PC-3 (cell line): ENCODE results near the gene PTPRN2. TPM values are rescaled to one million over a fixed set of nuclear protein-coding genes. Genes with fewer than 3 reads are reported as not detected.

Experiments used
- ATAC-seq: fragments of 200-7000 bp; cut with Tn5 transposase; 2 replicates; pipeline ENCODE4 v1.9.1; 2020; ENCODE audit warnings: mild to moderate bottlenecking, moderate library complexity
- BruUV-seq: library from RNA; stranded (reverse); fragments of 400-500 nt; replicated peaks from 2 replicates; lab custom pipeline; 2021; lab: Mats Ljungman, UMichigan
- CTCF ChIA-PET: fragments of 300-600 bp; sonication (Branson Sonifier 250); formaldehyde crosslinking; loops from one replicate; lab custom pipeline; 2022; ENCODE audit warnings: antibody characterized with exemption; lab: Charles Lee
- POLR2A ChIA-PET: fragments of 300-600 bp; sonication (Branson Sonifier 250); formaldehyde crosslinking; loops from one replicate; lab custom pipeline; 2022; ENCODE audit warnings: antibody characterized with exemption; ENCODE audit not compliant: unreplicated experiment; lab: Charles Lee
- DNase-seq: peaks from one replicate; pipeline ENCODE4 v3.0.0-alpha.2; 2015
- H2AFZ ChIP-seq: fragments of 300-600 bp; sonication (generic); 2 replicates; pipeline ENCODE4 v1.6.0; 2016; ENCODE audit warnings: antibody characterized with exemption, low read length
- H3F3A ChIP-seq: fragments of 300-600 bp; sonication (generic); one replicate; pipeline ENCODE4 v1.6.0; 2017; ENCODE audit warnings: antibody characterized with exemption, low read length, control low read depth, mild to moderate bottlenecking; ENCODE audit not compliant: unreplicated experiment
- H3K27ac ChIP-seq: fragments of 300-600 bp; sonication (generic); 2 replicates; pipeline ENCODE4 v1.5.1; 2016; ENCODE audit warnings: mild to moderate bottlenecking, low read length
- H3K27me3 ChIP-seq: fragments of 300-600 bp; sonication (generic); 2 replicates; pipeline ENCODE4 v1.6.1; 2016; ENCODE audit warnings: low read length, mixed read lengths
- H3K36me3 ChIP-seq: fragments of 300-600 bp; sonication (generic); 2 replicates; pipeline ENCODE4 v1.6.1; 2016; ENCODE audit warnings: low read depth, mixed run types, low read length, mixed read lengths
- H3K4me1 ChIP-seq: fragments of 300-600 bp; sonication (generic); 2 replicates; pipeline ENCODE4 v1.5.1; 2016; ENCODE audit warnings: low read length; ENCODE audit not compliant: insufficient read depth
- H3K4me2 ChIP-seq: fragments of 300-600 bp; sonication (generic); 2 replicates; pipeline ENCODE4 v1.6.0; 2016; ENCODE audit warnings: low read length
- H3K4me3 ChIP-seq: fragments of 300-600 bp; sonication (generic); 2 replicates; pipeline ENCODE4 v1.5.1; 2016; ENCODE audit warnings: mild to moderate bottlenecking, low read length, mixed read lengths
- H3K79me2 ChIP-seq: fragments of 300-600 bp; sonication (generic); 2 replicates; pipeline ENCODE4 v1.6.1; 2017; ENCODE audit warnings: low read length, mixed read lengths
- H3K9ac ChIP-seq: fragments of 300-600 bp; sonication (generic); 2 replicates; pipeline ENCODE4 v1.6.0; 2016; ENCODE audit warnings: mild to moderate bottlenecking, low read length
- H3K9me2 ChIP-seq: fragments of 300-600 bp; sonication (generic); replicated peaks from 2 replicates; pipeline ENCODE4 v1.6.1; 2016; ENCODE audit warnings: mixed run types, low read length, mixed read lengths
- H3K9me3 ChIP-seq: fragments of 300-600 bp; sonication (generic); 2 replicates; pipeline ENCODE4 v1.6.1; 2016; ENCODE audit warnings: low read length, mixed read lengths
- H4K20me1 ChIP-seq: fragments of 300-600 bp; sonication (generic); 2 replicates; pipeline ENCODE4 v1.6.1; 2016; ENCODE audit warnings: low read length, mixed read lengths
- EZH2 ChIP-seq: fragments of 300-600 bp; sonication (generic); IDR thresholded peaks from one replicate; pipeline ENCODE4 v1.6.1; 2017; ENCODE audit warnings: antibody characterized with exemption, mild to moderate bottlenecking, low read length; ENCODE audit not compliant: unreplicated experiment
- EZH2phosphoT487 ChIP-seq: fragments of 300-600 bp; sonication (generic); IDR thresholded peaks from 2 replicates; pipeline ENCODE4 v1.6.1; 2018; ENCODE audit warnings: mild to moderate bottlenecking, antibody characterized with exemption, low read length, borderline replicate concordance
- intact Hi-C: fragments of 100-400 bp; cut with micrococcal nuclease; formaldehyde crosslinking; loops from 2 replicates; pipeline ENCODE4 v1.9.0; 2023
- total RNA-seq: library from RNA; depleted of rRNA; stranded (reverse); fragments of >200 nt; gene quantifications from 2 replicates; pipeline ENCODE4 v1.2.3, GENCODE V29; 2014
- TF ChIP-seq, protein P1 (sequence below): fragments of 300-600 bp; sonication (generic); conservative IDR thresholded peaks from 2 replicates; pipeline ENCODE4 v1.5.1; 2017; ENCODE audit warnings: antibody characterized with exemption, low read depth, mild to moderate bottlenecking, low read length

PTPRN2 gene
- total RNA-seq, 1 experiment from 2014 or later = 3.2 TPM

DNA sequence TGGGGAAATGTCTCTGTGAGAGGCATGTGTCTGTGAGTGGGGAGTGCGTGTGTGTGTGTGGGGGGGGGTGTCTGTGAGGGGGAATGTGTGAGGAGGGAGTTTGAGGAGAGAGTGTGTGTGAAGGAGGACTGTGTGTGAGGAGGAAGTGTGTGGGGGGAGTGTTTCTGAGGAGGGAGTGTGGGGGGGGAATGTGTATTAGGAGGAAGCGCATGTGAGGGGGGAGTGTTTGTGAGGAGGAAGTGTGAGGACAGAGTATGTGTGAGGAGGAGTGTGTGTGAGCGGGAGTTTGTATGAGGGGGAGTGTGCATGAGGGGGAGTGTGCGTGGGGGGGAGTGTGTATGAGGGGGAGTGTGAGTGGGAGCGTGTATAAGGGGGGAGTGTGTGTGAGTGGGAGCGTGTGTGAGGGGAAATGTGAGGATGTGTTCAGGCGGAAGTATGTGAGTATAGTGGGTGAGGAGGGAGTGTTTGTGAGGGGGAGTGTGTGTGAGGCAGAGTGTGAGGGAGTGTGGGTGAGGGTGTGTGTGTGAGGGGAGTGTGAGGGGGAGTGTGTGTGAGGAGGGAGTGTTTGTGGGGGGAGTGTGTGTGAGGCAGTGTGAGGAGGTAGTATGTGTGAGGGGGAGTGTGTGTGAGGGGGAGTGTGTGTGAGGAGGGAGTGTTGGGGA, 21.8 kb upstream of the PTPRN2 start:
- Histone ChIP-seq H2AFZ (no peak overlapping the region), H3K27me3 (no peaks in the 10 kb centered on the region), H3K36me3 (0 out of 2 replicates have a peak, but pooled peaks cover 3% of the 10 kb centered on the region), H3K4me1 (no peaks in the 10 kb centered on the region), H3K27ac (no peak overlapping the region), H4K20me1 (no peaks in the 10 kb centered on the region), H3K9ac (no peak overlapping the region), H3K4me3 (no peak overlapping the region), H3K9me3 (no peaks in the 10 kb centered on the region), H3K9me2 (no peaks in the 10 kb centered on the region), H3K4me2 (no peak overlapping the region), H3F3A (no peaks in the 10 kb centered on the region), H3K79me2 (no peaks in the 10 kb centered on the region)
- intact Hi-C loops = no loop called here
- ChIA-PET POLR2A (no interaction called here), CTCF (no interaction called here)
- BruUV-seq = no TSS peak
- DNase-seq = no peak
- TF ChIP-seq, protein P1, sequence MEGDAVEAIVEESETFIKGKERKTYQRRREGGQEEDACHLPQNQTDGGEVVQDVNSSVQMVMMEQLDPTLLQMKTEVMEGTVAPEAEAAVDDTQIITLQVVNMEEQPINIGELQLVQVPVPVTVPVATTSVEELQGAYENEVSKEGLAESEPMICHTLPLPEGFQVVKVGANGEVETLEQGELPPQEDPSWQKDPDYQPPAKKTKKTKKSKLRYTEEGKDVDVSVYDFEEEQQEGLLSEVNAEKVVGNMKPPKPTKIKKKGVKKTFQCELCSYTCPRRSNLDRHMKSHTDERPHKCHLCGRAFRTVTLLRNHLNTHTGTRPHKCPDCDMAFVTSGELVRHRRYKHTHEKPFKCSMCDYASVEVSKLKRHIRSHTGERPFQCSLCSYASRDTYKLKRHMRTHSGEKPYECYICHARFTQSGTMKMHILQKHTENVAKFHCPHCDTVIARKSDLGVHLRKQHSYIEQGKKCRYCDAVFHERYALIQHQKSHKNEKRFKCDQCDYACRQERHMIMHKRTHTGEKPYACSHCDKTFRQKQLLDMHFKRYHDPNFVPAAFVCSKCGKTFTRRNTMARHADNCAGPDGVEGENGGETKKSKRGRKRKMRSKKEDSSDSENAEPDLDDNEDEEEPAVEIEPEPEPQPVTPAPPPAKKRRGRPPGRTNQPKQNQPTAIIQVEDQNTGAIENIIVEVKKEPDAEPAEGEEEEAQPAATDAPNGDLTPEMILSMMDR = no peak
- TF ChIP-seq EZH2 (no peak), EZH2phosphoT487 (no peak)
- ATAC-seq = no peak

DNA sequence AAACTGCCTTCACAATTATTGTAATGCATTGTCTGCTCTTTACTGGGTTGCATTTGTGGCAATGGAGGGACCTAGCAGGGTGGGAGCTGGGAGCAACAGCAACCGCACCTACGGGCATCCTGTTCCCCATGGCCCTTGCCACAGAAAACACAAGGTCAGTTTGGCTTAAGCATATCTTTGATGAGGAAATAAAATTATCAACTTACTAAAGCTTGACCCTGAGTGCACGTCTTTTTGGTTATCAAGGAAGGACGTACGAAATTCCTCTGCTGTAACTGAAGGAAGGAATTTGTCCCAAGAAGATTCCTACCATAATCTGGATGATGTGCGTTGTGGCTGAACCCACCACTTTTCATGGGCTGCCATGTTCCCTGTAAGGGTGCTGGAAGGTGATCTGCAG, 19.9 kb upstream of the PTPRN2 start:
- H4K20me1 ChIP-seq = no peaks in the 10 kb centered on the region
- H3K9ac ChIP-seq = no peak overlapping the region
- no peak overlapping the region for H2AFZ ChIP-seq
- H3K36me3 ChIP-seq = 0 out of 2 replicates have a peak, but pooled peaks cover 3% of the 10 kb centered on the region
- ATAC-seq (no peak), DNase-seq (no peak)
- H3K79me2 ChIP-seq = no peaks in the 10 kb centered on the region
- CTCF ChIA-PET = no interaction called here
- no peaks in the 10 kb centered on the region for H3K4me1 ChIP-seq
- intact Hi-C loops = no loop called here
- H3K9me3 ChIP-seq = no peaks in the 10 kb centered on the region
- H3K27me3 ChIP-seq = no peaks in the 10 kb centered on the region
- TF ChIP-seq EZH2phosphoT487 (no peak), EZH2 (no peak)
- no peak overlapping the region for H3K4me3 ChIP-seq
- H3K27ac ChIP-seq = no peak overlapping the region
- no peaks in the 10 kb centered on the region for H3F3A ChIP-seq
- no peak overlapping the region for H3K4me2 ChIP-seq
- no TSS peak for BruUV-seq
- H3K9me2 ChIP-seq = no peaks in the 10 kb centered on the region
- POLR2A ChIA-PET = no interaction called here

DNA sequence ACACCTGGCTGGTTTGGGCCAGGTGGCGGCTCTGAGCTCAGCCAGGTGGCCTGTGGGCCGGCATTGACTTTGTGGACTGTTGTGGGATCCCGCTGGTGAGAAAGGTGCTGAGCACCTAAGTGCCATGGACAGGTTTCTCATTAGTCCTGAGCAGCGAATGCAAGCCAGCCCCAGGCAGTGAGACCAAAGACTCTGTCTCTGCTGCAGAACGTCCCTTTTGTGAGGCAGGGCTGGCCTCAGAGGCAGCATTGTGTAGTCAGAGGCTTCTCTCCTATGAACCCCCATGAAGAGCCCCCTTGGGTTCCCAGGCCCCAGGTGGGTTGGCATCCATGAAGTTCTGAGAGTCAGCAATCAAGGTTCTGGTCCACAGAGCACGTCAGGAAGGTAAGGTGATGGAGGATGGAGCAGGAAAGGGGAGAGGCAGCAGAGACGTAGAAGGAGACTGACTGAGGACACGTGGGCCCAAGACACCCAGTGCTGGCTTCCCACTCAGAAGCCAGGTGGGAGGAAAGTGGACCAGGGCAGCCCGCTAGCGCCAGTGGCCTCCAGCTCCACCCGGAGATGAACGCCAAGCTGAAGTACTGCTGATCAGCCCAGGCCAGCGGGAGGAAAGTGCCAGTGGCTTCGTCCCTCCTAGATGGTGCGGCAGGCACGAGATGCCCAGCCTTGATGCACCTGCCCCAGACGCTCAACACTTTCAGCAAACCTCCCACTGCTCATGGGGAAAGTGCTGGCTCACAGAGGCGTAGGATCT, 19.2 kb upstream of the PTPRN2 start:
- no peak for ATAC-seq

More for the DNA sequence above, 19.2 kb upstream of the PTPRN2 start:
- Histone ChIP-seq H2AFZ (no peak overlapping the region), H3K9me2 (no peaks in the 10 kb centered on the region), H3K27ac (no peak overlapping the region), H3K4me1 (no peaks in the 10 kb centered on the region), H3K9ac (no peak overlapping the region), H3K27me3 (no peaks in the 10 kb centered on the region), H3K36me3 (0 out of 2 replicates have a peak, but pooled peaks cover 3% of the 10 kb centered on the region), H3K4me3 (no peak overlapping the region), H3F3A (no peaks in the 10 kb centered on the region), H4K20me1 (no peaks in the 10 kb centered on the region), H3K79me2 (no peaks in the 10 kb centered on the region), H3K4me2 (no peak overlapping the region), H3K9me3 (no peaks in the 10 kb centered on the region)
- TF ChIP-seq, protein P1 = no peak
- TF ChIP-seq EZH2 (no peak), EZH2phosphoT487 (no peak)
- intact Hi-C loops = no loop called here
- DNase-seq = no peak
- no TSS peak for BruUV-seq
- POLR2A ChIA-PET = no interaction called here
- CTCF ChIA-PET = no interaction called here
